Fibroblast of pulmonary artery (primary cell): Measurements from ENCODE around the gene OR1F1.
A peak's percentile ranks its signal among the peaks of the same experiment; 100 is the strongest.

Experiments
- DNase-seq: peaks from one replicate; pipeline ENCODE4 v3.0.0-alpha.2; 2010; ENCODE audit warnings: low read depth
- H3K4me3 ChIP-seq: replicated peaks from 2 replicates; pipeline ENCODE4 v1.5.1; 2011; ENCODE audit warnings: low read depth, mild to moderate bottlenecking, control low read depth, low read length, moderate library complexity
- CTCF ChIP-seq: IDR thresholded peaks from 2 replicates; pipeline ENCODE4 v1.5.1; 2011; ENCODE audit warnings: mild to moderate bottlenecking, control low read depth, low read length, inconsistent platforms; ENCODE audit errors: missing control alignments

Gene OR1F1

DNA sequence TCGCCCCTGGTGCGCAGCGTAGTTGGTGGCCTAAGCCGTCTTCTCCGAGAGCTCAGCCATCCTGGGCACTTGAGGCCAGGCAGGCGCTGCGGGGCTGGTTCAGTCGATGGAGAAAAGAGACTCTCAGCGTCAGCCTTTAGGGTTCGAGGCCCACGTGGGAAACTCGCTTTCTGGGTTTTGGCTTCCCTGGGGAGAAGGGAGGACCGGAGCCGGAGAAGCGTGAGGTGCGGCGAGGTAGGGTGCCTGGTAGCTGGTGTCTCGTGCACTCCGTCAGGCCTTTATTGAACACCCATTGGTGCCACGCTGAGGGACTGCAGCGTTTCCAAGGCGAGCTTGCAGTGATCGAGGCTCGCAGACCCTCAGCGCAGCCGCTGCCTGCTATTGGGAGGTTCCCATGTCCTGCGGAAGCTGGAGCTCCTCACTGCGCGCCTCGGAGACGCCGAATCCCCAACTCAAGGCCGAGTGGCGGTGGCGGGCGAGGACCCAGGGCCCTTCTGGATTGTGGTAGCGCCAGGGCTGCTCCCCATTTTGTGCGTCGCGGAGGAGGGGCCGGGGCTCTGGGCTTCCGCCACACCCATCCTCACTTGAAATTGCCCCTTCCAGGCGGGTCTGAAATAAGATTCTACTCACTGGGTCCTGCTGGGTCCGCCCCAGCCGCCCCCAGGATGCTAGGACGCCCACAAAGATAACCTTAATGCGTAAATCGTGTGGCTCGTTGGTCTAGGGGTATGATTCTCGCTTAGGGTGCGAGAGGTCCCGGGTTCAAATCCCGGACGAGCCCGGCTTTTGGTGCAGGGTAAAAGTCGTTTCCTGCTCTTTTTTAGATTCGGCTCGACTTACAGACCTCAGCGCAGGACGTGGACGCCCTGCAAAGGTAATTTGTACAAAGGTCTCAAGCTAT, 1.2 kb downstream of the OR1F1 start:
- peak; percentile 50 for DNase-seq
- no peak for TF ChIP-seq CTCF
- peak overlapping the region; percentile 61 for H3K4me3 ChIP-seq

- H3K4me3 ChIP-seq, result no peak overlapping the region
- DNase-seq, result no peak
- TF ChIP-seq CTCF, result no peak
These were observed 1.9 kb downstream of the OR1F1 start for GRCh38 chr16:3189869-3190268.

DNA sequence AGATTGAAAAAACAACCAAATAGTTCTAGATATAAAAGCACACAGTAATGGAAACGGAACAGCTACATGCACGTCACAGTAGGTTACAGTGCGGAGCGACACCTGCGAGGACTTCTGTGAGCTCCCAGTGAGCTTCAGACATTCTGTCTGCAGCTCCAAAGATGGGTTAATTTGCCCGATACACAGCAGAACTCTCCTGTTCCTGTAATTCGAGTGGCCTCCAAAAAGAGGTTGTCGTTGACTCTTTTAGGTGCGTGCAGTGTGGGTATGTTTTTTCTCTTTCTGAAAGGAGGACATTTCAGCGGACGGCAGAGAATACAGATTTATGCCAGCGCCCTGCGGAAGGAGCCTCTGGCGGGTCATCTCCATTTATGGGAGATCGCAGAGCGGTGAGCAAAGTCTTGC, 2.9 kb downstream of the OR1F1 start:
- no peak for TF ChIP-seq CTCF
- peak overlapping the region; percentile 23 for H3K4me3 ChIP-seq
- DNase-seq, result no peak

- no peak overlapping the region for H3K4me3 ChIP-seq
- DNase-seq, result no peak
These were observed 4.5 kb downstream of the OR1F1 start for GRCh38 chr16:3192476-3193019.

GRCh38 chr16:3193221-3194212, 5.5 kb downstream of the OR1F1 start:
- no peak for DNase-seq
- no peak for TF ChIP-seq CTCF
- H3K4me3 ChIP-seq, result no peak overlapping the region

More at GRCh38 chr16:3192476-3193019, 4.5 kb downstream of the OR1F1 start:
- no peak for TF ChIP-seq CTCF

DNA sequence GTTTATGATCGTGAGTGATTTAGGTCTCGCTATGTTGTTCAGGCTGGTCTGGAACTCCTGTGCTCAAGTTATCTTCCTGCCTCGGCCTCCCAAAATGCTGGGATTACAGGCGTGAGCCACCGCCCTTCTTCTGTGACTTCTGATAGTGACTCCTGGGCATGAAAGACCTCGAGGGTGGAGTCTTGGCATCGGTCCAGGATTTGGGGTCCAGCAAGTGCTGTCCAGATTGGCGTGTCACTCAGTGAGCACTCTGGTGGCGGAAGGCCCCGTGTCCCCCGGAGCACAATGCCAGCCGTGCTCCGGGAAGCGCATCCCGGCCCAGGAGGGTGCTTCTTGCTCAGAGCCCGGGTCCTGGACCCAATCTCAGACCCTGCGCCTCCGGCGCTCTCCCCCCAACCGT, 6.8 kb downstream of the OR1F1 start:
- H3K4me3 ChIP-seq, result no peak overlapping the region
- no peak for TF ChIP-seq CTCF
- DNase-seq, result no peak
